CD14-positive monocyte (primary cell): ENCODE data around the gene CPLANE2. TPM values are rescaled to one million over a fixed set of nuclear protein-coding genes. Genes with fewer than 3 reads are reported as not detected.

Experiments used
- DNase-seq, 3 donors: peaks; one replicate each; pipeline ENCODE4 v3.0.0-alpha.2; 2011 to 2022
- H2AFZ ChIP-seq: 2 replicates; pipeline ENCODE4 v1.6.0; 2012; ENCODE audit warnings: mild to moderate bottlenecking, low read depth, low read length, inconsistent platforms; ENCODE audit not compliant: insufficient read depth, poor library complexity, severe bottlenecking
- H3K27ac ChIP-seq, 2 donors: 1 replicate in 1 of 2; 2 replicates in 1 of 2; pipeline ENCODE4 v1.5.1; 2012 to 2013; ENCODE audit warnings: low read length in 2 of 2, control low read depth in 1 of 2, inconsistent platforms in 1 of 2, low read depth in 1 of 2, mild to moderate bottlenecking in 1 of 2
- H3K27me3 ChIP-seq, 2 donors: one replicate each; pipeline versions ENCODE4 v1.6.0 to v1.6.1; 2011 to 2013; ENCODE audit warnings: low read length in 2 of 2; ENCODE audit not compliant: control insufficient read depth in 2 of 2, insufficient read depth in 2 of 2
- H3K36me3 ChIP-seq, 2 donors: replicated peaks in 1 of 2; 1 replicate in 1 of 2; 2 replicates in 1 of 2; pipeline versions ENCODE4 v1.5.1 to v1.6.1; 2012 to 2013; ENCODE audit warnings: low read length in 2 of 2, control low read depth in 1 of 2, inconsistent platforms in 1 of 2, mild to moderate bottlenecking in 1 of 2; ENCODE audit not compliant: insufficient read depth in 2 of 2, control insufficient read depth in 1 of 2
- H3K4me1 ChIP-seq, 2 donors: 1 replicate in 1 of 2; 2 replicates in 1 of 2; pipeline versions ENCODE4 v1.5.1 to v1.6.1; 2012 to 2013; ENCODE audit warnings: low read length in 2 of 2, control low read depth in 1 of 2, inconsistent platforms in 1 of 2, mild to moderate bottlenecking in 1 of 2, moderate library complexity in 1 of 2; ENCODE audit not compliant: insufficient read depth in 2 of 2, control insufficient read depth in 1 of 2
- H3K4me2 ChIP-seq: replicated peaks from 2 replicates; pipeline ENCODE3; 2012; ENCODE audit warnings: low read length, moderate library complexity, mild to moderate bottlenecking; ENCODE audit not compliant: poor library complexity, severe bottlenecking; ENCODE audit errors: extremely low read depth
- H3K4me3 ChIP-seq, 3 experiments: fragments of 200-600 bp in 1 of 3; sonication (generic) in 1 of 3; replicated peaks in 1 of 3; 1 replicate in 2 of 3; 2 replicates in 1 of 3; pipeline ENCODE4 v1.5.1; 2011 to 2013; ENCODE audit warnings: low read length in 3 of 3, mild to moderate bottlenecking in 3 of 3, control low read depth in 2 of 3, low read depth in 2 of 3, inconsistent platforms in 1 of 3, moderate library complexity in 1 of 3
- H3K79me2 ChIP-seq: 2 replicates; pipeline ENCODE4 v1.6.0; 2012; ENCODE audit warnings: mild to moderate bottlenecking, control low read depth, inconsistent platforms, low read length, moderate library complexity; ENCODE audit not compliant: insufficient read depth
- H3K9ac ChIP-seq: 2 replicates; pipeline ENCODE4 v1.6.0; 2017; ENCODE audit warnings: low read length, mild to moderate bottlenecking; ENCODE audit not compliant: insufficient read depth, poor library complexity, severe bottlenecking
- H3K9me3 ChIP-seq, 2 donors: replicated peaks in 1 of 2; 1 replicate in 1 of 2; 2 replicates in 1 of 2; pipeline versions ENCODE4 v1.5.1 to v1.6.1; 2012 to 2013; ENCODE audit warnings: low read length in 2 of 2, control low read depth in 1 of 2; ENCODE audit not compliant: control insufficient read depth in 1 of 2, insufficient read depth in 1 of 2
- H4K20me1 ChIP-seq: 2 replicates; pipeline ENCODE4 v1.6.0; 2012; ENCODE audit warnings: mild to moderate bottlenecking, low read length, control low read depth, moderate library complexity; ENCODE audit not compliant: insufficient read depth
- H3K27ac Mint-ChIP-seq, 7 donors: one replicate each; pipeline ENCODE4 v1.8.0; 2020; ENCODE audit warnings: mild to moderate bottlenecking in 7 of 7, mixed read lengths in 7 of 7, moderate library complexity in 6 of 7, inconsistent platforms in 2 of 7
- H3K27me3 Mint-ChIP-seq, 3 donors: one replicate each; pipeline ENCODE4 v1.8.0; 2021 to 2022; ENCODE audit warnings: low read depth in 3 of 3, mild to moderate bottlenecking in 3 of 3, mixed read lengths in 3 of 3, moderate library complexity in 3 of 3, inconsistent platforms in 1 of 3
- H3K36me3 Mint-ChIP-seq, 2 donors: one replicate each; pipeline ENCODE4 v1.8.0; 2020; ENCODE audit warnings: mixed read lengths in 2 of 2, inconsistent platforms in 1 of 2, mild to moderate bottlenecking in 1 of 2
- H3K4me1 Mint-ChIP-seq: one replicate; pipeline ENCODE4 v1.8.0; 2020; ENCODE audit warnings: mild to moderate bottlenecking, mixed read lengths
- H3K4me3 Mint-ChIP-seq, 2 donors: one replicate each; pipeline ENCODE4 v1.8.0; 2020; ENCODE audit warnings: mild to moderate bottlenecking in 2 of 2, mixed read lengths in 2 of 2, moderate library complexity in 1 of 2
- H3K9me3 Mint-ChIP-seq, 7 donors: one replicate each; pipeline ENCODE4 v1.8.0; 2020 to 2022; ENCODE audit warnings: mixed read lengths in 7 of 7, mild to moderate bottlenecking in 6 of 7, moderate library complexity in 6 of 7, inconsistent platforms in 2 of 7
- CTCF ChIP-seq: fragments of 200-600 bp; IDR thresholded peaks from one replicate; pipeline ENCODE4 v1.8.0; 2022; ENCODE audit warnings: antibody characterized with exemption, mild to moderate bottlenecking
- WGBS: methylation state at CpG from one replicate; pipeline ENCODE4 v1.1.5; 2013; ENCODE audit warnings: missing lambda C conversion rate; ENCODE audit not compliant: insufficient coverage; 5-methylcytosine and 5-hydroxymethylcytosine counted together
- intact Hi-C, 2 donors: fragments of 100-400 bp; cut with micrococcal nuclease; formaldehyde crosslinking; loops; one replicate each; pipeline versions ENCODE4 v1.15.0 to v1.15.1; 2023
- polyA plus RNA-seq, 3 donors: library from polyadenylated mRNA; depleted of rRNA in 1 of 3; unstranded in 2 of 3; stranded (reverse) in 1 of 3; fragments of 300-500 nt in 2 of 3; fragments of >200 nt in 1 of 3; fragmentation: Illumina TruSeq in 2 of 3; gene quantifications; 1 replicate in 2 of 3; 2 replicates in 1 of 3; pipeline ENCODE4 v1.2.3, GENCODE V29; 2012 to 2021

CPLANE2 gene
- polyA plus RNA-seq, 3 donors = 0.54 to 1.7 (median 1.4) TPM

GRCh38 chr1:16217061-16217785 lies 19.8 kb downstream of the CPLANE2 start:
- intact Hi-C loops = no loop called here

More at GRCh38 chr1:16217061-16217785, 19.8 kb downstream of the CPLANE2 start:
- peak overlapping the region; percentile 25 to 80 (median 53) for H3K4me3 ChIP-seq
- H3K4me2 ChIP-seq = peak overlapping the region; percentile 84
- peaks cover 0 to 4% of the 10 kb centered on the region in 2 donors for H3K27me3 ChIP-seq
- H3K4me3 Mint-ChIP-seq = peak overlapping the region; percentile 90 to 93
- H3K27me3 Mint-ChIP-seq = peaks cover 9 to 18% (median 13%) of the 10 kb centered on the region in 3 donors
- no peaks in the 10 kb centered on the region for H4K20me1 ChIP-seq
- H3K36me3 ChIP-seq = no peaks in the 10 kb centered on the region
- WGBS = 2% methylated on average over 36 of the region's 46 CpGs
- no peaks in the 10 kb centered on the region for H3K9me3 ChIP-seq
- H3K79me2 ChIP-seq = no peaks in the 10 kb centered on the region
- H3K9me3 Mint-ChIP-seq = peaks cover 0 to 3% (median 0%) of the 10 kb centered on the region in 7 donors
- peaks cover 25% of the 10 kb centered on the region for H3K4me1 Mint-ChIP-seq
- H3K4me1 ChIP-seq = peaks cover 16 to 23% of the 10 kb centered on the region in 2 donors
- H3K9ac ChIP-seq = no peak overlapping the region
- H3K27ac Mint-ChIP-seq = peak overlapping the region in 6 of 7 donors; percentile 40 to 93 (median 46)
- no peak for TF ChIP-seq CTCF
- DNase-seq = peak; percentile 92 to 96 (median 93)
- no peaks in the 10 kb centered on the region for H3K36me3 Mint-ChIP-seq
- peak overlapping the region; percentile 86 for H2AFZ ChIP-seq
- H3K27ac ChIP-seq = no peak overlapping the region
